Keratinocyte (primary cell): ENCODE data around the gene ANXA7. TPM values are rescaled to one million over a fixed set of nuclear protein-coding genes. Genes with fewer than 3 reads are reported as not detected.

Experiments
- DNase-seq: peaks from one replicate; pipeline ENCODE4 v3.0.0-alpha.2; 2011; ENCODE audit warnings: low read depth, missing footprints, low spot score
- FAIRE-seq: peaks from 2 replicates; lab custom pipeline; 2011; peaks lifted over from hg19 to GRCh38; lab: Jason Lieb, UNC
- H2AFZ ChIP-seq: 2 replicates; pipeline ENCODE4 v1.6.0; 2012; ENCODE audit warnings: low read length, control low read depth, inconsistent platforms; ENCODE audit not compliant: control insufficient read depth
- H3K27ac ChIP-seq: 2 replicates; pipeline ENCODE4 v1.5.1; 2011; ENCODE audit warnings: low read length; ENCODE audit not compliant: control insufficient read depth, insufficient read depth
- H3K27me3 ChIP-seq: 3 replicates; pipeline ENCODE4 v1.6.0; 2011; ENCODE audit warnings: low read length; ENCODE audit not compliant: control insufficient read depth, insufficient read depth; ENCODE audit errors: extremely low read depth
- H3K36me3 ChIP-seq, 2 experiments: 2 replicates in 1 of 2; 3 replicates in 1 of 2; pipeline ENCODE4 v1.5.1; 2011; ENCODE audit warnings: low read length in 2 of 2, mild to moderate bottlenecking in 1 of 2; ENCODE audit not compliant: control insufficient read depth in 2 of 2, insufficient read depth in 2 of 2; ENCODE audit errors: extremely low read depth in 1 of 2
- H3K4me1 ChIP-seq: 3 replicates; pipeline ENCODE4 v1.5.1; 2011; ENCODE audit warnings: low read length; ENCODE audit not compliant: control insufficient read depth, insufficient read depth; ENCODE audit errors: extremely low read depth
- H3K4me2 ChIP-seq: 3 replicates; pipeline ENCODE4 v1.6.0; 2011; ENCODE audit warnings: low read depth, low read length; ENCODE audit not compliant: control insufficient read depth, insufficient read depth; ENCODE audit errors: extremely low read depth
- H3K4me3 ChIP-seq, 3 experiments: fragments of 200-600 bp in 1 of 3; sonication (generic) in 1 of 3; 2 replicates in 2 of 3; 3 replicates in 1 of 3; pipeline ENCODE4 v1.5.1; 2011 to 2016; ENCODE audit warnings: low read length in 3 of 3, mild to moderate bottlenecking in 3 of 3, control low read depth in 2 of 3, inconsistent platforms in 1 of 3, low read depth in 1 of 3, mixed read lengths in 1 of 3, mixed run types in 1 of 3, moderate library complexity in 1 of 3; ENCODE audit not compliant: control insufficient read depth in 2 of 3, insufficient read depth in 2 of 3; ENCODE audit errors: extremely low read depth in 1 of 3
- H3K79me2 ChIP-seq: 2 replicates; pipeline ENCODE4 v1.6.0; 2012; ENCODE audit warnings: low read length; ENCODE audit not compliant: control insufficient read depth, insufficient read depth
- H3K9ac ChIP-seq: 3 replicates; pipeline ENCODE4 v1.6.0; 2011; ENCODE audit warnings: low read length; ENCODE audit not compliant: control insufficient read depth, insufficient read depth; ENCODE audit errors: extremely low read depth
- H3K9me1 ChIP-seq: 3 replicates; pipeline ENCODE4 v1.6.0; 2011; ENCODE audit warnings: low read length; ENCODE audit not compliant: control insufficient read depth, insufficient read depth; ENCODE audit errors: extremely low read depth
- H3K9me3 ChIP-seq: 2 replicates; pipeline ENCODE4 v1.5.1; 2012; ENCODE audit warnings: low read depth, low read length; ENCODE audit not compliant: control insufficient read depth
- H4K20me1 ChIP-seq: 3 replicates; pipeline ENCODE4 v1.6.0; 2011; ENCODE audit warnings: low read length; ENCODE audit not compliant: control insufficient read depth, insufficient read depth; ENCODE audit errors: extremely low read depth
- EZH2 ChIP-seq: IDR thresholded peaks from one replicate; pipeline ENCODE4 v1.6.1; 2012; ENCODE audit warnings: inconsistent platforms, mild to moderate bottlenecking, low read length, moderate library complexity
- dilution Hi-C: fragments of 300-500 bp; cut with MboI; formaldehyde crosslinking; loops from one replicate; pipeline ENCODE4 v1.7.0; 2020; ENCODE audit warnings: low sequenced_read_pairs; ENCODE audit not compliant: extremely low pct_ligation_motif_present
- polyA plus RNA-seq, 5 experiments: library from polyadenylated mRNA; depleted of rRNA in 3 of 5; stranded (reverse) in 3 of 5; stranded (forward) in 1 of 5; unstranded in 1 of 5; fragments of >200 nt; gene quantifications; 1 replicate in 1 of 5; 2 replicates in 3 of 5; 3 replicates in 1 of 5; pipeline versions ENCODE4 v1.2.1 to v1.2.3, GENCODE V29; 2011 to 2012; ENCODE audit warnings: missing spikeins in 2 of 5, low read depth in 1 of 5, low replicate concordance in 1 of 5
- TF ChIP-seq, protein P1 (sequence below), 3 experiments: IDR thresholded peaks in 1 of 3; conservative IDR thresholded peaks in 1 of 3; optimal IDR thresholded peaks in 1 of 3; 2 replicates in 2 of 3; 3 replicates in 1 of 3; pipeline versions ENCODE3 to v1.5.1; 2011; ENCODE audit warnings: low read length in 3 of 3, mild to moderate bottlenecking in 3 of 3, moderate library complexity in 2 of 3, control low read depth in 1 of 3, inconsistent platforms in 1 of 3; ENCODE audit not compliant: insufficient read depth in 2 of 3; ENCODE audit errors: extremely low read depth in 1 of 3

ANXA7 gene
- polyA plus RNA-seq, 1 donor (not counting 4 experiments of a cell fraction or from before 2014, with no cell fraction given) = 144 TPM

GRCh38 chr10:73368238-73368637 is 45.6 kb downstream of the ANXA7 start:
- Histone ChIP-seq H3K4me2 (no peak overlapping the region), H3K9me1 (no peaks in the 10 kb centered on the region), H3K36me3 (peaks cover 2 to 13% of the 10 kb centered on the region in 2 experiments), H3K79me2 (no peaks in the 10 kb centered on the region), H3K27me3 (no peaks in the 10 kb centered on the region), H4K20me1 (no peaks in the 10 kb centered on the region), H3K9ac (no peak overlapping the region), H3K27ac (no peak overlapping the region), H2AFZ (no peak overlapping the region), H3K9me3 (no peaks in the 10 kb centered on the region), H3K4me1 (no peaks in the 10 kb centered on the region), H3K4me3 (no peak overlapping the region)
- DNase-seq (no peak), FAIRE-seq (no peak)
- dilution Hi-C loops = no loop called here
- TF ChIP-seq, protein P1, sequence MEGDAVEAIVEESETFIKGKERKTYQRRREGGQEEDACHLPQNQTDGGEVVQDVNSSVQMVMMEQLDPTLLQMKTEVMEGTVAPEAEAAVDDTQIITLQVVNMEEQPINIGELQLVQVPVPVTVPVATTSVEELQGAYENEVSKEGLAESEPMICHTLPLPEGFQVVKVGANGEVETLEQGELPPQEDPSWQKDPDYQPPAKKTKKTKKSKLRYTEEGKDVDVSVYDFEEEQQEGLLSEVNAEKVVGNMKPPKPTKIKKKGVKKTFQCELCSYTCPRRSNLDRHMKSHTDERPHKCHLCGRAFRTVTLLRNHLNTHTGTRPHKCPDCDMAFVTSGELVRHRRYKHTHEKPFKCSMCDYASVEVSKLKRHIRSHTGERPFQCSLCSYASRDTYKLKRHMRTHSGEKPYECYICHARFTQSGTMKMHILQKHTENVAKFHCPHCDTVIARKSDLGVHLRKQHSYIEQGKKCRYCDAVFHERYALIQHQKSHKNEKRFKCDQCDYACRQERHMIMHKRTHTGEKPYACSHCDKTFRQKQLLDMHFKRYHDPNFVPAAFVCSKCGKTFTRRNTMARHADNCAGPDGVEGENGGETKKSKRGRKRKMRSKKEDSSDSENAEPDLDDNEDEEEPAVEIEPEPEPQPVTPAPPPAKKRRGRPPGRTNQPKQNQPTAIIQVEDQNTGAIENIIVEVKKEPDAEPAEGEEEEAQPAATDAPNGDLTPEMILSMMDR (optimal IDR thresholded peaks at IDR 0.05 in 1 of 3, IDR thresholded peaks at IDR 0.05 in 1 of 3, conservative IDR thresholded peaks at IDR 0.05 in 1 of 3; ENCODE audit: extremely low read depth in 1 of 3, insufficient read depth in 2 of 3, low read length in 3 of 3) = no peak
- no peak for TF ChIP-seq EZH2

- Histone ChIP-seq H3K4me1 (no peaks in the 10 kb centered on the region), H3K36me3 (peaks cover 2 to 13% of the 10 kb centered on the region in 2 experiments), H3K4me3 (no peak overlapping the region), H3K9me3 (no peaks in the 10 kb centered on the region), H3K4me2 (no peak overlapping the region), H3K27ac (no peak overlapping the region), H3K27me3 (no peaks in the 10 kb centered on the region), H4K20me1 (no peaks in the 10 kb centered on the region), H3K9me1 (no peaks in the 10 kb centered on the region), H3K9ac (no peak overlapping the region), H3K79me2 (no peaks in the 10 kb centered on the region), H2AFZ (no peak overlapping the region)
- no peak for DNase-seq
- dilution Hi-C loops = no loop called here
- no peak for FAIRE-seq
- TF ChIP-seq, protein P1 (optimal IDR thresholded peaks at IDR 0.05 in 1 of 3, IDR thresholded peaks at IDR 0.05 in 1 of 3, conservative IDR thresholded peaks at IDR 0.05 in 1 of 3; ENCODE audit: extremely low read depth in 1 of 3, insufficient read depth in 2 of 3, low read length in 3 of 3) = no peak
- no peak for TF ChIP-seq EZH2
These were observed 47.2 kb downstream of the ANXA7 start for GRCh38 chr10:73366381-73367298.
